GM21717 (cell line): ENCODE data around the gene LYRM9.
"Not testable (repeated sequence)": the region's sequence is repeated elsewhere in the genome, so short reads cannot be mapped to it uniquely, and the experiment has no call there.

Source experiments
- ATAC-seq: cut with Tn5 transposase; IDR thresholded peaks from one replicate; pipeline ENCODE4 v1.9.1; 2021; ENCODE audit warnings: mild to moderate bottlenecking, moderate library complexity; ENCODE audit not compliant: unreplicated experiment

LYRM9 gene

DNA sequence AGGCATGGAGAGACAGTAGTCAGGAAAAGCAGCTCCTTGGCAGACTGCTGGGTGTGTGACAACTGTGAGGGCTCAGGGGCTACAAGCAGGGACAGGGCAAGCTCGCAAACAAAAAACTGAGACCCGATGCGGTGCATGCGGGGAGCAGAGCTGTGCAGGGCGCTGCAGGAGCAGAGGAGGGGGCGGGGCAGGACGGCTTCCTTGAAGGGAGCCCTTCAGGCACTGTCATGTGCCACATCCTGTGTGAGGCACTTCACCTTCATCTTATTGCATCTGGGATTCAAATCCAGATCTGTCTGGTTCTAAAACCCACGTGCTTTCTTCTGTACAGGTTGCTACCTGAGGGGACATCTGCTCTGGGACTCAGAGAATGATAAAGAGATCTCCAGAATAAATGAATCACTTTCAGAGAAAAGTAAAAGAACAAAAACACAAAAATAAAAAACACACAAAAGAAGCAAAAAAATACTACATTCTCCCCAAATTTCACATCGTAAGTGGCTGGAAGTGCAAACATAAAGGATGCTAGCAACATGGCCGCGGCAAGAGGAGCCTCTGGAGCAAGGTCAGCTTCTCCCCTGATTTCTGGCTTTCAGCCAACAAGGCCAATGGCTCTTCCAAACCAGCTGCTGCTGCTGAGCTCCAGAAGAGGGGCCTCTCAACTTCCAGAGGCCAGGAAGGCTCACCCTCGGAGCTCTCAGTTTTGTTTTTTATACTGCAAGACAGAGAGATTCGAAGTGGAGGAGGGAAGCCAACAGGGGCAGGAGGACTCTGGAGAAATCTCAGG, 14.2 kb downstream of the LYRM9 start:
- ATAC-seq: no peak

DNA sequence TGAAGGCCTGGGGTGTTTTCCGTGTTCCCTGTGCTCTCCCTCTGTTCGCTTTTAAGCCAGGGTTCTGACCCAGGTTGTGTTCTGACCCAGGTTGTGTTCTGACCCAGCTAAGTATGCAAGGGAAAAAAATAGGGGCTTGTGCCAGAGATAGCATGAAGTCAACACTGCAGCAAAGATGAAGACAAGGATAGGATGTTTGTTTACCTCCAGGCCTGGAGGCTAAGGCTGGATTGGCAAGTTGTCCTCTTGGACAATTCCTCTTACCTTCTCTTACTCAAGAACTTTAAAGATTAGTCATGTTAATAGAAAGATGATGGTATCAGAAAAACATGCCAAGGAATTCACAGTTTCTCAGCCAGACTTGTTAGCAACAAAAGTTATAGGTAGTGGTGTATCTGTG, 19.4 kb downstream of the LYRM9 start:
- no peak for ATAC-seq

DNA sequence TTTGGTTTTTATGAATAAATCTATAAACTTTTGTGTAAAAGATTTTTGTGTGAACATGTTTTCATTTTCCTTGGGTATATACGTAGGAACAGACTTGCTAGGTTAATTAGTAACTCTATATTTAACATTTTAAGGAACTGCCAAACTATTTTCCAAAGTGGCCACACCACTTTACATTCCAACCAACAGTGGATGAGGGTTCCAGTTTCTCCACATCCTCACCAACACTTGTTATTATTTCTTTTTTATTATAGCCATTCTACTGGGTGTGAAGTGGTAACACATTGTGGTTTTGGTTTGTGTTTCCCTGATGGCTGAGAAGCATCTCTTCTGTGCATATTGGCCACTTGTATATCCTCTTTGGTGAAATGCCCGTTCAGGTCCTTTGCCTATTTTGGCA, 20.0 kb downstream of the LYRM9 start:
- ATAC-seq: no peak

DNA sequence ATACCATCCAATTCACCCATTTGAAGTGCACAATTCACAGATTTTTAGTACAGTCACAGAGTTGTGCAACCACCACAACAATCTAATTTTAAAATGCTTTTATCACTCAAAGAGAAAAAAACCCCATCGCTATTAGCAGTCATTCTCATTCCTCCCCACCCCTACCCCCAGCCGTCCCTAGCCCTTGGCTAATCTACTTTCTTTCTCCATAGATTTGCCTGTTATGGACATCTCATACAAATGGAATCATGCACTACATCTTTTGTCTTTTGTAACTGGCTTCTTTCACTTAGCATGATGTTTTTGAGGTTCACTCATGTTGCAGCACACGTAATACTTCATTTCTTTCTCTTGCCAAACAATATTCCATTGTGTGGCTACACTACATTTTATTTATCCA, 20.4 kb downstream of the LYRM9 start:
- ATAC-seq: no peak

DNA sequence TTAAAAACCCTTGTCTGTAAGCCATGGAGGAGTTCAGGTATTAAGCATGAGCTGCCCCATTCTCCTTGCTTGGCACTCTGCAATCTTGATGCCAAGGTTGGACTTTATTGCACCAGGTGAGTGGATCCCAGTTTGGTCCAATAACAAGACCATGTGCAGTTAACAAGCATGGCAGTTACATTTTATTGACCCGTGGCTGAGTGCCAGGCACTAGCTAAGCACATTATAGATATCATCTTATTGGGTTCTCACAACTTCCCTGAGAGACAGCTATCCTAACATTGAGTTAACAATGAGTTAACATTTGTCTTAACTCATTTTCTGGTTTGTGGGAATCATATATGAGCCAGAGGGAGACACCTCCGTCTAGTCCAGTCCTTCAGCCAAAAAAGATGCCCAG, 21.8 kb downstream of the LYRM9 start:
- no peak for ATAC-seq

DNA sequence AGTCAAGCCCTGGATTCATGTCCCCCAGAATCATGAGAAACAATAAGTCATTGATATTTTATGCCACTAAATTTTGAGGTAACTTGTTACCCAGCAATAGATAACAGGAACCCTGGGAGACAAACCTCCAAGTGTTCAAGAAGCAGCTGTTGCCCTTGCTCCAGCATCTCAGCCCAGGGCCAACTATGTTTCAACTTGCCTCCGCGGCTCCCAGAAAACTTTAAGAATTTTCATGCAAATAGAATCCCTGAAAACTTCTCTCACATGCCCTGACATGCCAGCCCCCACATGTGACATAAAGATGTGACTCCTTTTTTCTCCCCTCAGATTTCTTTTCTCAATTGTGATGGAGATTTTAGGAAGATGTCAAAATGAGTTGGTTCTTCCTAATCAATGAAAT, 22.8 kb downstream of the LYRM9 start:
- no peak for ATAC-seq

DNA sequence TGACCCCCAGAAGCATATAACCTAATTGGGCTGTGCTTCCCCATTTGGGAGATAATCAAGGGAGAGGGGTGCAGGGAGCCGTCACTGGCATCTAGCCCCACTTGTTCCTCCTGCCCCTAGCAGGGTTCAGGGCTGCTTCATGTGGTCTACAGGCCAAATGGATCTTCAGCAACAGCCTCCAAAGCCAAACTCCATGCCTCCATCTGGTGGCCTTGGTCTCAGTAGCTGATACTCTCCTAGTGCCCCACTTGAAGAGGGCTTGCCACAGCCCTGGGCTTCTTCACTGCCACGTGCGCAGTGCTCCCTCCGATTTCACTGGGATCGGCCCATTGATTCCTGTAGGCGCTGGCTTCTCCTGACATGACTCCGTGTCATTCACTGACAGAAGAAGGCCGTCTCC, 24.6 kb downstream of the LYRM9 start:
- no peak for ATAC-seq

DNA sequence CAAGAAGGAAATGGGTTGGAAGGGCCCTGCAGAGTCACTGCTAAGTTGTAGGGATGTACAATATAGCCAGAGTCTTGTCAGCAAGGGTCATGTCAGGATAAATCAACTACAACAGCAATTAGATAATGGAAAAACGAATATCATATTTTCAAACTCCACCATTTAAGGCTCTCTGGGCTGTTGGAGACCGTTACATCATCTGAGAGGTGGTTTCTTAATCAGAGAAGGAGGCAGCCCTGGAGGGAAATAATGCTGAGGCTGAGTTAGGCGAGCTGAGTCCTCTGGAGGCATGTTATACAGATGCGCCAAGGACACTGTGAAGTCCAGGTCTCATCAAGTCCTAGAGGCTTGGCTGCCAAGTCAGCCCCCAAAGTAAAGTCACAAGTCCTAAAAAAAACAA, 30.3 kb downstream of the LYRM9 start:
- no peak for ATAC-seq

DNA sequence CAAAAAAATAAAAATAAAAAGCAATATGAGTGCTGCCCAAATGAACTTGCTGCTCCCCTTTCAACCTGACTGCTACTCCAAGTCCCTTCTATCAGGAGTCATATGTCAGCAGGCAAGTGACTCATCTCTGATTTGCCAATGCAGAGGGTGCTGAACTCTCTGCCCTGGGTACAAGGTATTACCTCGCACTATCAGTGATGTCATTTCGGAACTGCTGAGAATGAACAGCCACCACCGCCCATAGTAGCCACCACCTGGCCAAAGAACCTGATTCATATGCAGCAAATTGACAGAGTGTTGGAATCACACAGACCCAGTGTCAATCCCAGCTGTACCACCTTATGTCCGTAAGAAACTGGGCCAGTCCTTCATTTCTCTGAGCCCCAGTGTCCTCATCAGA, 31.2 kb downstream of the LYRM9 start:
- no peak for ATAC-seq

DNA sequence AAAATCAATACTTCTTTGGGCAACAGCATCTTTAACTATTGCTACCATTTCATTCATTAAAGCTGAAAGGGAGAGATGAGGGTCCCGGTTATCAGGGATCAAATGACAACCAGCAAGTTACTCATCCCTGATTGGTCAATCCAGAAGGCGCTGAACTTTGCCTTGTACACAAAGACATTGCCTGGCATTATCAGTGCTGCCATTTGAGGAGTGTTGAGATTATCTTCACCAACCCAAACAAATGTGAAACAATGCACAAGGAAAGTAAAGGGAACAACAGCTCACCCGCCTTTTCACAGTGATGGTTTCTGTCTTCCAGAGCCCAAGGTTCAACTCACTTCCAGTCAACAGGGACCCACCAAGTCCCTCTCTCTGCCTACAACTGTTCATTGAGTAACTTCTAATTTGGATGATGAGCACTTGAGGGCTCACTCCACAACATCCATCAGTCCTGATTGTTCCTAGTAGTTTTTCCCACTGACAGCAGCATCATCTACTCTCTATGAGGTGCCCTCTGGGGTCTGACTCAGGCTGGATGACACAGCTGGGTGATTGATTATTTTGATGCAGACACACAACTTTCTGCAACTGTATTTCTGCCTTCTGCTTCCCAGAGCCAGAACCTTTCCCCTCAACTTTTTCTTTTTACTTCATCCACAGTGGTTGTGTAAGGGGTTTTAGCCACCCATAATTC, 32.0 kb downstream of the LYRM9 start:
- ATAC-seq: no peak

DNA sequence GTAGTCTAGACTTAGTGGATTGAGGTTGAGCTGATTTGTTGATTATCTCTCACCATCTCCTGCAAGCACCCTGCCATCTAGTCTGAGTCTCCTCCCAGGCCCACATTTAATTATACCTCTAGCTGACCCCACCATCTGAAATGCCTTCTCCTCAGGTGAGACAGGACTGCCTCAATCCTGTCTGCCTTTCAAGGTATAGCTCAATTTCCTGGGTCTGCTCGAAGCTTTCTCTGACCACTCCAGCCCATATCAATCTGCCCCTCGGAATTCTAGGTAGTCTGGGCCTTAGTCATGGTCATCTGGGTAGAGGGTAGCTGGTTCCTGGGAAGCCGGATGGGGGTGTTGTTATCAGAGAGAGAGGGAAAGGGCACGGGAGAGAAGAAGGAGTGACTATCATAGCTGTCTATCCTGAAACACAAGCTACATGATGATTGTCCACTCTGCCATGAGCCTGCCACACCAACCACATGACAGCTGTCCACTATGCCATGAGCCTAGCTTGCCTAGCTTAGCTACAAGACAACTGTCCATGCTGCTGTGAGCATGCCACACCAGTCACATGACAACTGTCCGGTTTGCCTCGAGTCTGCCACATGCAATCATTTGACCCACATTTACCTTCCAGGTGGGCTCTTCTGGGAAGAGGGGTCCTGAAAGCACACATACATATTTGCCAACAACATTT, 34.4 kb downstream of the LYRM9 start:
- ATAC-seq: no peak

DNA sequence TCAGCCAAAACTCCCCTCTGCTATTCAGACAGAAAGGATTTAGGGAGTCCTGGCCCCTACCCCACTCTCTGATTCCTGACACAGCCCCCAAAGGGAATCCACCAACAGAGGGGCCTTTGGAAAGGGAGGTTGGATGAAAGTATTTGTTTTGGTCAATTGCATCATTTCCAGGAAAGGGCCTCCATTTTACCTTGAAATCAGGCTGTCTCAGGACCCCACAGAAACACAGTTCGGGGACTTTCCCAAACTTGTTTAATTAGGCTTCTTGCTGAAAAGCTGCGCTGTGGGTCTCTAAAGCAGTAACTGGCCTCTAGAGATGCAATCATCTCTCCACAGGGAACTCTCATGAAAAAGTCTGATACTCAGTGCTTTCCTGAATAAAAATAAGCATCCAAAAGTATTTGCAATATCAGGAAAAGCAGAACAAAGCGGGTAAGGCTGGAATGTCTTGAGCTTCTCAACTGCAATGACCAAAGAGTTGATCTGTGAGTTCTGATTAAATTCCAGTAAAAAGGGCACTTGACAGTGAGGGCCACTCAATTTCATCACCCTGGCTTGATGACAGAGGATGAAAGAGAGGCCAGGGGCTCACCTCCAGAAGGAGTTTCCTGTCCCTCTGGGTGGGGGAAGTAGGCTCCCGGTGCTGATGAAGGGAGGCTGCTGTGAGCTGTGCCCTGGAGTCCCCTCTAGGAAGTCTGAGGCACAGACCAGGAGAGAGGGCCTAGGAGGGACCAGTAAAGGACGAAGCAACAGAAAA, 36.3 kb downstream of the LYRM9 start:
- no peak for ATAC-seq

DNA sequence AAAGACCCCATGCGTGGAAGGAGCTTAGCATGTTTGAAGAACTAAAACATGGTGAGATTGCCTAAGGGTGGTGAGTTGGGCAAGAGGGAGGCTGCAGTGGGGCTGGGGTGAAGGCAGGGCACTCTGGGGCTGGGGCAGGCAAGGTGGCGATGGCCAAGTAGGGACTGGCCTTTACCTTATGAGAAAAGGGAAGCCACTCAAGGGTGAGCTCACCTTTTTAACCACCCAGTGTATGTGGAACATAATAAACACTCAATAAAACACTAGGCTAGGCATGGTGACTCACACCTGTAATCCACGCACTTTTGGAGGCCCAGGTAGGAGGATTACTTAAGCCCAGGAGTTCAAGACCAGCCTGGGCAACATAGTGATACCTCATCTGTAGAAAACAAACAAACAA, 37.7 kb downstream of the LYRM9 start:
- no peak for ATAC-seq

DNA sequence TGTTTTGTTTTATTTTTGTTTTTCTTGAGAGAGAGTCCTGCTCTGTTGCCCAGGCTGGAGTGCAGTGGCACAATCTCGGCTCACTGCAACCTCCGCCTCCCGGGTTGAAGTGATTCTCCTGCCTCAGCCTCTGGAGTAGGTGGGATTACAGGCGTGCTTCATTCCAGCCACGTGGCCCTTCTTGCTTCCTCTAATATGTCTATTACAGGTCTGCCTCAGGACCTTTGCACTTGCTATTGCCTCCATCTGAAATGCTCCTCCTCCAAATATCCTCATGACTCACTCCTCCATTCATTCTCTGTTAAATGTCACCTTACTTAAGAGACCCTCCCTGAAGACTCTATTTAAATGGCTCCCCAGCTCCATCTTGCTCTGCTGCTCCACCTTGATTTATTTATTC, 39.0 kb downstream of the LYRM9 start:
- ATAC-seq: no peak

DNA sequence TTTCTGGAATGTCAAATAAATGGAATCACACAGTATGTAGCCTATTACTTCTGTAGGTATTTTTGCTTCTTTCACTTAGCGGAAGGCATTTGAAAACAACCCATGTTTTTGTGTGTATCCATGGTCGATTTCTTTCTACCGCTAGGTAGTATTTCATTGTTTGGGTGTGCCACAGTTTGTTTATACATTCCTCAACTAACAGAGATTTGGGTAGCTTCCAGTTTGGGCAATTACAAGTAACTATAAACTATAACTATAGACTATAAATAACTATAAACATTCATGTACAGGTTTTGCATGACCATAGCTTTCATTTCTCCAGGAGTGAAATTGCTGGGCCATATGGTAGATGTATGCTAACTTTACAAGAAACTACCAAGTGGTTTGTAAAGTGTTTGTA, 40.1 kb downstream of the LYRM9 start:
- ATAC-seq: no peak

DNA sequence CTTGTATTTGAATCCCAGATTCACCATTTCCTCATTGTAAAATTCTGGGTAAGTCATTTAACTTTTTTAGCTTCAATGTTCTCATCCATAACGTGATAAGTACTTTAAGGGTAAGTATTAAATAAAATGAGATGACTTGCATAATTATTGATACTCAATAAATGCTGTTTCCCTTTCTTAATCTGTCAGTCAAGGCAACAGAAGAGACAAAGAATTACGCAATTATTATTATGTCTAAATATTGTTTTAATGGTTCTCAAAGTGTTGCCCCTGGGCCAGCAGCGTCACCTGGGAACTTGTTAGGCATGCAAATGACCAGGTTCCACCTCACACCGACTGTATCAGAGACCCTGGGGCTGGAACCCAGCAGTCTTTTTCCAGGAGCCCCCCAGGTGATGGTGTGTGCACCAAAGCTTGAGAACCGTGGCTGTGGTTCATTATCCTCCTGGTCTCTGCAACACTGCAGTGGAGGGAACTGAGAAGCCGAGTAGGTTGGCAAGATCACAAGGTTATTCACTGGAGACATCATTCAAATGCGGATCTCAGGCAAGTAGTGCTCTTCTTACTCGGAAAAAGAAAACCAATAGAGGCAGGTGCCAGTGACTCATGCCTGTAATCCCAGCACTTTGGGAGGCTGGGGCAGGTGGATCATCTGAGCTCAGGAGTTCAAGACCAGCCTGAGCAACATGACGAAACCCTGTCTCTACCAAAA, 43.5 kb downstream of the LYRM9 start:
- ATAC-seq: no peak

DNA sequence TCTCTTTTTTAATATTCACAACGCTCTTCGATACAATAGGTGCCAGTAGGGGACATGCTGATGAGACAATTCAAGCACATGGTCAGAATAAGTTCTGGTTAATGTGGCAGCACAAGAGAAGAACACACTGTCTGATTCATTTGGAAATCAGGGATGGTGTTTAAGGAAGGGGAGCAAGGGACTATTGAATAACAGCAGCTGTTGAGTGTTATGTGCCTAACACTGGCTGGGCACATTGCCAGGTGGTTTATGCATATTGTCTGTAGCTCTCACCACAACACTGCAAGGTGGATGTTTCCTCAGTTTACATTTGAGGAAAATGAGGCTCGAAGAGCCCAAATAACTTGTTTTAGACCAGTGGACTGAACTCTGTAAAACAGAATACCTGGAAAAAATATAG, 44.2 kb downstream of the LYRM9 start:
- no peak for ATAC-seq

DNA sequence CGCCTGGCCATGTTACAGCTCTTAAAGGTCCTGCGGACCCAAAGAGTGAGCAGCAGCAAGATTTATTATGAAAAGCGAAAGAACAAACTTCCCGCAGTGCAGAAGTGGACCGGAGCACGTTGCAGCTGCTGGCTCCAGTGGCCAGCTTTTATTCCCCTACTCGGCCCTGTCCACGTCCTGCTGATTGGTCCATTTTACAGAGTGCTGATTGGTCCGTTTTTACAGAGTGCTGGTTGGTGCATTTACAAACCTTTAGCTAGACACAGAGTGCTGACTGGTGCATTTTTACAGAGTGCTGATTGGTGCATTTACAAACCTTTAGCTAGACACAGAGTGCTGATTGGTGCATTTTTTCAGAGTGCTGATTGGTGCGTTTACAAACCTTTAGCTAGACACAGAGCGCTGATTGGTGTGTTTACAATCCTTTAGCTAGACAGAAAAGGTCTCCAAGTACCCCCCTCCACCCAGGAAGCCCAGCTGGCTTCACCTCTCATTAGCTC, 46.3 kb downstream of the LYRM9 start:
- ATAC-seq: not testable (repeated sequence)

DNA sequence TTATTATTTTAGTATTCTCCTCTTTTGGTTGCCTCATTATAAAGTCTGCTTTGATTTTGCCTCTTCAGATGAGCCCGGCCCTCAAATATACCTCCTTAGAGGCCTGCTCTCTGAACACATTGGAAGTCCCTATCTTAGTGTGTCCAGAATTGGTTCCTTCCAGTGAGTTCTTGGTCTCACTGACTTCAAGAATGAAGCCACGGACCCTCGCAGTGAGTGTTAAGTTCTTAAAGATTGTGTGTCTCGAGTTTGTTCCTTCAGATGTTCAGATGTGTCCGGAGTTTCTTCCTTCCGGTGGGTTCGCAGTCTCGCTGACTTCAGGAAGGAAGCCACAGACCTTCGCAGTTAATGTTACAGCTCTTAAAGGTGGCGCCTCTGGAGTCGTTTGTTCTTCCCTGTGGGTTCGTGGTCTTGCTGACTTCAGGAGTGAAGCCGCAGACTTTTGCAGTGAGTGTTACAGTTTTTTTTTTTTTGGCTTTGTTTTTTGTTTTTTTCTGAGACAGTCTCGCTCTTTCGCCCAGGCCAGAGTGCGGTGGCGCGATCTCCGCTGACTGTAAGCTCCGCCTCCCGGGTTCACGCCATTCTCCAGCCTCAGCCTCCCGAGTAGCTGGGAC, 47.0 kb downstream of the LYRM9 start:
- ATAC-seq: no peak
